ENCODE measurements around the gene FAM163B. TPM values are rescaled to one million over a fixed set of nuclear protein-coding genes. Genes with fewer than 3 reads are reported as not detected.

Gene FAM163B
- polyA plus RNA-seq (ENCODE audit: insufficient read length), result not detected

- peak; percentile 82 for DNase-seq
Measured at GRCh38 chr9:133609311-133610098, at the start of gene FAM163B. Gene FAM163B, minus strand, starts transcription at chr9:133609389. Its CDS starts 29,166 bp downstream, at chr9:133580223.

- DNase-seq, result no peak
Measured at GRCh38 chr9:133657120-133657661, 48.0 kb upstream of the FAM163B start.

DNA sequence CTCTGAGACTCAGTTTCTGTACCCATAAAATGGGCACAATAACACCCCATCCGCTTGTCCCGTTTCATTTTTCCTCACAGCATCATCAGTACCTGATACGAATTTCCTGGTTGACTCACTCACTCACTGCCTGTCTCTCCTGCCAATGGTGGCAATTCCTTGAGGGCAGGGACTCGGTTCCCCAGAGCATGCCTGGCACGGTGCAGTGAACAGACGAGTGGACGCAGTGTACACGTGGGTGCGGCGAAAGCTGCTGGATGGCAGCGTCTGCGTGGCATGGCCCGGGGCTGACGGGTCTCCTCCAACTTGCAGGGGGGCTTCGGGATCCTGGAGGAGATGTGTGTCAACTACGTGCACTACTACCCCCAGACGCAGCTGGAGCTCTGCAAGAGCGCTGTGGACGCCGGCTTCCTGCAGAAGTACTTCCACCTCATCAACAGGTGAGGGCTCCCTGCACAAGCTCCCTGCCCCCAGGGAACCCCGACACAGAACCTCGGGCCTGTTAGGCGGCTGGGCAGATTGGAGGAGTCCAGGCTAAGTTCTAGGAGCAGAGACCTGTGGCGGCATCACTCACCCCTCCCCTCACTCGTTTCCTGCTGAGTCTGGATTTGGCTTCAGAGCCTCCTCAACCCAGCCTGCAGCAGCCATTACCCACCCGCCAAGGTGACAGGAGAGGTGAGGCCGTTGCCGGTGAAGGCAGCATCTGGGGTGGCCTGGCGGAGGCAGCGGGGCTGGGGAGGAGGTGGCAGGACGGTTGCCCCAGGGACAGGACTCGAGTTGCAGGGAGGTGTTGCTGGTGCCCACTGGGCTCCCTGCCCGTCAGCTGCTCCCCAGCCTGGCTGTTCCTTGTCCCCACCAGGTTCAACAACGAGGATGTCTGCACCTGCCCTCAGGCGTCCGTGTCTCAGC, 47.3 kb upstream of the FAM163B start:
- no peak for DNase-seq

GRCh38 chr9:133655701-133656100, 46.5 kb upstream of the FAM163B start:
- DNase-seq, result no peak

GRCh38 chr9:133654736-133655657, 45.8 kb upstream of the FAM163B start:
- no peak for DNase-seq

DNA sequence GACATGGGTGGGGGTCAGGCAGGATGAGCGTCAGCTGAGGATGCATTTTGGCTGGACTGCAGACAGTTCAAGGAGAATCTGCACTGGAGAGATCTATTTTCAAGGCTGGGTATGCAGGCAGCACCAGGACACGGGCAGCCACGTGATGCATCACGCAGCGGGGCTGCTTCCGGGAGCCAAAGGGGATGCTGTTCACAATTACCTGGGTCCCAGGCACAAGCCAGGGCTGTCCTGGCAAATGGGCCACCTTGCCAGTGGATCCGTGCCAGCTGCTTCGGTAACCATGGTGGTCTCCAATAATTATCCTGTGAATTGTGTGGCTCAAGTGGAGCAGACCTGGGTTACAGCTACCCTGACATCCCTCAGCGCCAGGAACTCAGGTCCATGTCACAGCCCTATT, 44.4 kb upstream of the FAM163B start:
- no peak for DNase-seq

GRCh38 chr9:133650026-133650425, 40.8 kb upstream of the FAM163B start:
- no peak for DNase-seq

DNA sequence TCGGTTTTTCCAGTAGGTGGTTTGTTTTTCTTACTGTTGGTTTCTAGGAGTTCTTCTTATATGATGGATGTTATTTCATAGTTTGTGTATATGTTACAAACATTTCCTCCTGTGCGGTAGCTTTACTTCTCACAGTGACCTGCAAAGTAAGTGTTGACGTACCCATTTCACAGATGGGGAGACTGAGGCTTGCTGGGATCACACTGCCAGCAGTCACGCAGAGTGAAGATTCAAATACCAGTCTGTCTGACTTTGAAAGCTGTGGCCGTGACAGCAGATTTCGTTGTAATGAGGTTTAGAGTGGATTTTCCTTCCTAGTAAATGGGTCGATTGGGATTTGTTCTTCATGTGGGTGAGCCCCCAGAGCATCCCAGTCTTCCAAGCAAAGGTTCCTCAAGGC, 40.0 kb upstream of the FAM163B start:
- DNase-seq, result no peak

GRCh38 chr9:133647765-133648469, 38.7 kb upstream of the FAM163B start:
- no peak for DNase-seq

GRCh38 chr9:133647148-133647547, 38.0 kb upstream of the FAM163B start:
- DNase-seq, result no peak

- DNase-seq, result no peak
Measured at GRCh38 chr9:133645021-133645765, 36.0 kb upstream of the FAM163B start.

DNA sequence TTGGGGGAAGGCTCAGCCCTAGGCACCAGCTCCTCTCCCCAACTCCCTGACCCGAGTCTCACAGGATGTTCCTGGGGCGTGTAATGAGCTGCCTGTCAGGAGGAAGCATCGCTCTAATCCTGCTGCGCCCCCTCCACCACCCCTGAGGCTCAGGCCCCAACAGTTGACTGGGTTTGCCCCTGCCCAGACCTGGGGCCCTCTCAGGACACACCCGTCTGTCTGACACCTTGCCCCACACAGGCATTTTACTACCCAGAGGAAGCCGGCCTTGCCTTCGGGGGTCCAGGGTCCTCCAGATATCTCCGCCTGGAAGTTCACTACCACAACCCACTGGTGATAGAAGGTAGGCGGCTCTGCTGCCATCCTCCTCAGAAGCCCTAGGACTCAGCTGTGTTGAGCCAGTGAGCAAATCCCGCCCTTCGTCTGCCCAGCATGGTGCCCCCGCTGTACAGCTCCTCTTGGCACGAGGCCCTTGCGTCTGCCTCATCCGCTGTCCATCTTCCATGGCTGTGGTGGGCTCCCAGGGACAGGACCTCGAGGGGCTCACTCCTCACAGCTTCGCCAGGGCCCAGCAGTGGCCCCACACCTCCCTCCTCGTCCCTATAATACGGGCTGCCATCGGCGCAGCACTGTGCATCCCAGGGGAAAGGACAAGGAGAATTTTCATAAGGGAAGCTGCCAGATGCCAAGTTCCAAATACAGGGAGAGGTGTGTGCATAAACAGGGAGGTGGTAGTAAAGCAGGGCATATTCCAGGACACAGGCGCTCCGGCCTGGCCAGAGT, 35.0 kb upstream of the FAM163B start:
- DNase-seq, result no peak

- DNase-seq, result no peak
Measured at GRCh38 chr9:133643362-133643755, 34.2 kb upstream of the FAM163B start.

- DNase-seq, result no peak
Measured at GRCh38 chr9:133642708-133643361, 33.6 kb upstream of the FAM163B start.

- DNase-seq, result no peak
Measured at GRCh38 chr9:133641861-133642595, 32.8 kb upstream of the FAM163B start.

DNA sequence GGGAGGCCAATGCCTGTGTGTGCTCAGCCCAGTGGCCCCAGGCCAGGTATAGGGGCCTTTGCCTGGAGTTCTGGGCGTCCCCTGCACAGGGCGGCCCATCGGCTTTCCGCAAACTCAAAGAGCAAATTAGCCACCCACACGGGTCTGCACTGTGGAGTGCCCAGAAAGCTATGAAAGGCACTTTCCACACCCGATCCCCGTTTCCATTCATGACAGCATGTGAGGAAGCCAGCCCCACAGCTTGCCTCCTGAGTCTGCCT, 32.1 kb upstream of the FAM163B start:
- DNase-seq, result no peak

DNA sequence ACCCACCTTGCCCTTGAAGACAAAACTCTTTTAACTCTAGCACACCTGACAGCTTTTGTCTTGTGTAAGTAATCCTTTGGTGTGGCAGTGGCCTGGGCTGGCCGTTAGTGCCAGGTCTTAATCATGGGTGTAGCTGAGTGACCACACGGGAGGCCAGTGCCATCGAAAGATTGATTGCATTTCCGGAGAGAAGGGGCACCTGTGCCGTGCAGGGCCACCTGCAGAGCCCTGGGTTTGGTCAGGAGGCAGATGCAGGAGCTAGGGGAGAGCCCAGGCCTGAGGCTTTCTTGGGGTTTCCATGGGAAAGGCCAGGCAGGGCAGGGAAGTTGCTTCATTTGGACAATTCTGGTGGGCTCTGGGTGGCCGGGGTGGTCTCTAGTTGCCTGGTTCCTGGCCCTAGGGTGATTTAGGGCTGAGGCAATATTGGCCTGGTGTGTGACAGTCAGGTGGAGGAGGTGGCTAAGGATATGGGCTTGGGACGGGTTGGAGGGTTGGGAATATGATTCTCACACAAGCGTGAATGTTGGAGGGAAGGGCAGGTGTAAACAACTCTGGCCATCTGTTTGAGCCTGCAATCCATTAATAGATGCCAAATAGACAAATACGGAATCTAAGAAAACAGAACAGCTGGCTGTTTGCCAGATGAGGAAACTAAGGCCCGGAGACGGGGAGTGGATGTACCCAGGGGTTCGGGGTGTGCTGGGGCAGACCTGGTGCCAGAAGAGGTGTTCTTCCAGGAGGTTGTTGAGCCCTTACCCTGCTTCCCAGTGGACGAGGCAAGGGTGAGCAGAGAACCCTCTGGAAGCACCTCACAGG, 31.6 kb upstream of the FAM163B start:
- DNase-seq, result no peak

GRCh38 chr9:133640160-133640559, 31.0 kb upstream of the FAM163B start:
- no peak for DNase-seq

Data from hindlimb muscle (tissue), 1 donor.